Ureter (tissue), 1 donor: ENCODE data around the gene PTPN11. TPM values are rescaled to one million over a fixed set of nuclear protein-coding genes. Genes with fewer than 3 reads are reported as not detected.
"Not testable (repeated sequence)": the region's sequence is repeated elsewhere in the genome, so short reads cannot be mapped to it uniquely, and the experiment has no call there.

ENCODE experiments used
- DNase-seq: peaks from one replicate; pipeline ENCODE4 v3.0.0-alpha.2; 2020; ENCODE audit warnings: low spot score
- total RNA-seq: library from RNA; stranded (reverse); gene quantifications from one replicate; pipeline ENCODE4 v1.2.4, GENCODE V29; 2023
- donor health status: DM: yes; HTN: yes; CAD: no.

The PTPN11 gene
- total RNA-seq, 1 donor from 2014 or later: 108 TPM

- no peak for DNase-seq
These were observed 96.3 kb downstream of the PTPN11 start for GRCh38 chr12:112514926-112515642.

- no peak for DNase-seq
These were observed 97.1 kb downstream of the PTPN11 start for GRCh38 chr12:112515868-112516267.

GRCh38 chr12:112517730-112518364, 99.1 kb downstream of the PTPN11 start:
- DNase-seq: no peak

GRCh38 chr12:112518365-112518735, 99.6 kb downstream of the PTPN11 start:
- DNase-seq: no peak

GRCh38 chr12:112519841-112520340, 101.1 kb downstream of the PTPN11 start:
- not testable (repeated sequence) for DNase-seq

- no peak for DNase-seq
These were observed 105.1 kb downstream of the PTPN11 start for GRCh38 chr12:112523856-112524255.

- DNase-seq: no peak
These were observed 105.5 kb downstream of the PTPN11 start for GRCh38 chr12:112524269-112524668.

GRCh38 chr12:112524676-112525425, 106.1 kb downstream of the PTPN11 start:
- no peak for DNase-seq

- no peak for DNase-seq
These were observed 106.7 kb downstream of the PTPN11 start for GRCh38 chr12:112525426-112525809.

GRCh38 chr12:112527082-112527481, 108.3 kb downstream of the PTPN11 start:
- DNase-seq: no peak

GRCh38 chr12:112527501-112527900, 108.8 kb downstream of the PTPN11 start:
- no peak for DNase-seq

- DNase-seq: no peak
These were observed 109.8 kb downstream of the PTPN11 start for GRCh38 chr12:112528521-112528920.

- no peak for DNase-seq
These were observed 112.2 kb downstream of the PTPN11 start for GRCh38 chr12:112530941-112531340.

GRCh38 chr12:112532106-112532505, 113.4 kb downstream of the PTPN11 start:
- no peak for DNase-seq

- no peak for DNase-seq
These were observed 114.8 kb downstream of the PTPN11 start for GRCh38 chr12:112533528-112533927.

- DNase-seq: no peak
These were observed 116.3 kb downstream of the PTPN11 start for GRCh38 chr12:112535017-112535416.

- DNase-seq: no peak
These were observed 117.1 kb downstream of the PTPN11 start for GRCh38 chr12:112535637-112536366.

GRCh38 chr12:112536367-112536730, 117.6 kb downstream of the PTPN11 start:
- DNase-seq: no peak

GRCh38 chr12:112537710-112538396, 119.1 kb downstream of the PTPN11 start:
- DNase-seq: no peak

- DNase-seq: no peak
These were observed 120.0 kb downstream of the PTPN11 start for GRCh38 chr12:112538740-112539139.

- DNase-seq: no peak
These were observed 120.5 kb downstream of the PTPN11 start for GRCh38 chr12:112539221-112539620.
